GM12892 (cell line): Measurements from ENCODE around the gene FANCC.

Source experiments
- DNase-seq: peaks from one replicate; pipeline ENCODE4 v3.0.0; 2011; ENCODE audit not compliant: insufficient read length
- FAIRE-seq: peaks from 2 replicates; lab custom pipeline; 2011; peaks lifted over from hg19 to GRCh38; lab: Jason Lieb, UNC
- POLR2A ChIP-seq: IDR thresholded peaks from 2 replicates; pipeline ENCODE4 v1.6.1; 2011; ENCODE audit warnings: low read depth, low read length, control low read depth
- POLR2AphosphoS5 ChIP-seq: IDR thresholded peaks from 2 replicates; pipeline ENCODE4 v1.6.1; 2011; ENCODE audit warnings: low read depth, low read length, control low read depth
- TAF1 ChIP-seq: IDR thresholded peaks from 2 replicates; pipeline ENCODE4 v1.6.1; 2011; ENCODE audit warnings: low read depth, mild to moderate bottlenecking, control low read depth, low read length, borderline replicate concordance

FANCC gene

DNA sequence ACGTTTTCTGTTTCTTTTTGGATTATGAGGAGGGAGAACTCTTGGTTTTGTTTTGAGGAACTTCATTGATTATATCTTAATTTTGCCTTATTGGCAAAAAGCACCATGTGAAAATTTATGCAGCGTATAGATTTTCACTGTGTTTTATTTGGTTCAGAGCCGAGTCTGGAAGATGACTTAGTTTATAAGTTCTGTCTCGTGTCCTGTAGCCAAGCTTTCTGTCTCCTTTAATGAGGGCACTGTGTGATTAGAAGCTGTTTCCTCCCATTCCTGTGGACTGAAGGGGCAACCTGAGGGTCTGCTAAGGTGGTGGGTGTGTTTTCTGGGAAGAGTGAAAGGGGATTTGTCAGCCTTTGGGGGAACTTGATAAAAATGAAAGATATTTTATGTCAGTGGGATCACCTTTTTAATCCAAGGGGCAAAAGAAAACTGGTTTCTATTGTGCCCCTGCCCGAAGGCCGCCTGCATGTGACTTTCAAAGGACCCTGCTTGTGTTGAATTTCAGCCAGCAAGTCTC lies 262.1 kb downstream of the FANCC start:
- FAIRE-seq (no peak), DNase-seq (no peak)
- TF ChIP-seq TAF1 (no peak), POLR2A (no peak), POLR2AphosphoS5 (no peak)

DNA sequence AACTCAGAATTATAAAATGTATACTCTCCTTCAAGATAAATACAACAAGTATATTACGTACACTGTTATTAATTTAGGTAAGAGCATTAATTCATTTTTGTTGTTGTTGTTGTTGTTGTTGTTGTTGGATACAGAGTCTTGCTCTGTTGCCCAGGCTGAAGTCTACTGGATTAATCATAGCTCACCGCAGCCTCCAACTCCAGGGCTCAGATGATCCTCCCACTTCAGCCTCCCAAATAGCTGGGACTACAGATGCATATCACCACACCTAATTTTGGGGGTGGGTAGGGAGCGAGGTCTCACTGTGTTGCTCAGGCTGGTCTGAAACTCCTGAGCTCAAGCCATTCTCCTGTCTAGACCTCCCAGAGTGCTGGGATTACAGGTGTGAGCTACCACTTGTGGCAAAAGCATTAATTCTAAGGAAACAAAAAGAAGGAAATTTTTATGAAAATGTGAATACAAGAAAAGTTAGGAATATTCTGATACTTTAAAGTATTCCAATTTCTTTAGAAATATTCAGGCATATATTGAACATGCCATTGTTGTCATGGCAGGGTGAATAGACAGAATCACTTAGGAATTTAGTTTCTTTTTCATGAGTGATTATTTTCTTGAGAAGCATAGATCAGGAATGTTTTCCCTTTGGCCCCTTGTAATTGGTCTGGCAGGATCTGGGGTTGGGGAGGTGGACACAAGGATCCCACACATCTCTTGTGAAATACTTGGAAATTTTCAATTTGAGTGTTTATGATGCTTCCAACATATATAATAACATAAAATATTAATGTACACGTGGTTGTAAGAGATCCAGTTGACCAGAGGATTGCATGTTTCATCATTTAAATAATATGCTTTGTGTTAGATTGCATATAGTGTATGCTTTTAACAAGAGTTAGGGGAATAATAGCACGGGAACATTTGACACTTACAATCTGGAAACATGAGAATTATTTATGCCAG lies 263.6 kb downstream of the FANCC start:
- DNase-seq (no peak), FAIRE-seq (no peak)
- TF ChIP-seq POLR2AphosphoS5, result no peak
- no peak for TF ChIP-seq TAF1
- no peak for TF ChIP-seq POLR2A

DNA sequence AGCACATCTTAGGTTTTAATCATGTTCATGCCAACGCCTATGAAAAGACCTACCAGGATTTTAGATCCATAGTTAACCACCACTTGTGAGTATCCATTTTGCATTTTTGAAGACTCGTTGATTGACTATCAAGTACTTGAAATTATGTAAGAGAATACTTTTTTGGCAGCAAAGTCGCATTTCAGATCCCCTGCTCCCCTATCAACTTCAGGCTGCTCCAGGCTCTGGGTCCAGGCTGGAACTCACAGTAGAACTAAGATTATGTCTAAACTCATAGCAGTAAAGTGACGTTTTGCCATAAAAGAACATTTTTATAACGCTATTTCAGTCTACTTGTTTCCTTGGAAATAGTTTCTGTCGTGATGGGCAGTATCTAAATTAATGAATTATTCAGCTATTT lies 267.7 kb downstream of the FANCC start:
- TF ChIP-seq POLR2A (no peak), TAF1 (no peak), POLR2AphosphoS5 (no peak)
- FAIRE-seq, result no peak
- DNase-seq, result no peak
